ENCODE data around the gene TARS2. TPM values are rescaled to one million over a fixed set of nuclear protein-coding genes. Genes with fewer than 3 reads are reported as not detected.

Gene TARS2
- 10 to 100 TPM; 15.0 to 26.7 (median 18.4) TPM for total RNA-seq

DNA sequence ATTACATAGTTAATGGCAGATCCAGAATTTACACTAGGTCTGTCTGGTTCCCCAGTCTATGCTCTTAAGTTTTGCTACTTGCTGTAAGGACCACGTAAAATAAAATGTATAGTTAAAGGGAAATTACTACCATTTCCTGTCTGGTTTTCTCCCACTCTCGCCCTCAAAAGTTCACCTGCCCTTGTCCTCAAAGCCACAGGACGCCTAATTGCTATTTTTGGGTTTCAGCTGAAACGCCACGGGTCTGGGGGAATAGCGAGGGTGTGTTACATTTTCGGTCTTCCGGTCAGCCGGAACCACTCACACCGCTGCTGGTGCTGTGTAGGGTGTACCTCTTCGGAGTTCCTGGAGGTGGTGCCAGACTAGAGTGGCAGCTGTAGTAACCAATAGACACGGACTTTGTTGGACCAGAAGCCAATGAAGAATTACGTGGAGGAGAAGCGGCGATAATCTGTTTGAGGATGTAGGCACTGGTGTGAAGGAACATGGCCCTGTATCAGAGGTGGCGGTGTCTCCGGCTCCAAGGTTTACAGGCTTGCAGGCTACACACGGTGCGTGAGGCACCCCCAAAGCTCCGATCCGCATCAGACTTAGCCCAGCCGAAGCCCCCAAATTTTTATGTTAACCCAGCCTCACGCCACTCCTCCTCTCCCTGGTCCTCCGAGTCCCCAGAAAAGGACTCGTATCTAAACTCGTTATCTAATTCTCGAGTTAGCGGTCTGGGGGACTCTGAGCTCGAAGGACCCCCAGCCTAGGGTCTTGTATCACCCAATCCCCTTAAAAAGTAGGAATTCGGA is at the start of gene TARS2:
Gene TARS2, plus strand, starts transcription at position 454 of the 797 bp plus-strand sequence. Its CDS starts 32 bp downstream, at position 486.
- DNase-seq (peak; percentile 96 to 97), ATAC-seq (peak; percentile 100)
- H3K27ac ChIP-seq: peak within 1 kb of the TSS; percentile 86 to 94 (median 88)
- no peaks in the 10 kb centered on the region for H3K27me3 ChIP-seq
- peak within 1 kb of the TSS; percentile 79 to 96 (median 88) for H3K4me3 ChIP-seq
- TF ChIP-seq POLR2A (IDR thresholded peaks at IDR 0.05) (peak; percentile 35 to 43), CTCF (IDR thresholded peaks at IDR 0.05 in 4 of 5, conservative IDR thresholded peaks at IDR 0.05 in 1 of 5) (peak in 4 of 5 experiments; percentile 45 to 49 (median 48))
- no peaks in the 10 kb centered on the region for H3K9me3 ChIP-seq
- in situ Hi-C loops (cut with MboI; ENCODE audit: low sequenced_read_pairs in 4 of 4) (no loop called here), intact Hi-C loops (cut with DNase I; ENCODE audit: low total_unique reads) (loop anchor here (2.0 to 5.0 kb wide), 3 partner anchors 28 to 140 kb away; partner anchors contain the start of genes ENSA and FALEC)
- peaks cover 12 to 13% of the 10 kb centered on the region in 2 donors for H3K4me1 ChIP-seq
- H3K36me3 ChIP-seq: peaks cover 0 to 28% of the 10 kb centered on the region in 2 donors

DNA sequence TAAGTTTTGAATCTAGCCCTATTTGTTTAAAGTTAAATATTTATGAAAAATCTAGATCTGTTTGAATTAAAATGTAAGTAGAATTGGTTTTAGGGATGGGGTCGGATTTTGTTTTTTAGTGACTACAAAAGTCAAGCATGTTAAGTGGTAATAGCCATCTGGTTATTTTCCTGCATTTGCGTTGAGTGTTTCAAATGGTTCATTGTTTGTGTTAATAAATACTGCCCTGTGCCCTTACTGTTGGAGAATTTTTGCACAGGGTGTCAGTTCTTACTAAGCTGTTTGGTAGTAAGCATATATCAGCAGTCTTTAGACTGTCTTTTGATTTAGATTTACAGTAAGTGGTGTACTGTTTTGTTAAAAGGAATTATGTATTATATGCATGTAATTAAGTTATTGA is 46.1 kb upstream of the TARS2 start:
- in situ Hi-C loops (cut with MboI; ENCODE audit: low sequenced_read_pairs in 4 of 4) (no loop called here), intact Hi-C loops (cut with DNase I; ENCODE audit: low total_unique reads) (no loop called here)
- H3K9me3 ChIP-seq: no peaks in the 10 kb centered on the region
- no peak overlapping the region for H3K27ac ChIP-seq
- H3K27me3 ChIP-seq: no peaks in the 10 kb centered on the region
- H3K4me3 ChIP-seq: no peak overlapping the region
- ATAC-seq (no peak), DNase-seq (no peak)
- TF ChIP-seq POLR2A (IDR thresholded peaks at IDR 0.05): no peak
- no peak for TF ChIP-seq CTCF (IDR thresholded peaks at IDR 0.05 in 4 of 5, conservative IDR thresholded peaks at IDR 0.05 in 1 of 5)
- peaks cover 0 to 24% of the 10 kb centered on the region in 2 donors for H3K36me3 ChIP-seq
- no peaks in the 10 kb centered on the region for H3K4me1 ChIP-seq

DNA sequence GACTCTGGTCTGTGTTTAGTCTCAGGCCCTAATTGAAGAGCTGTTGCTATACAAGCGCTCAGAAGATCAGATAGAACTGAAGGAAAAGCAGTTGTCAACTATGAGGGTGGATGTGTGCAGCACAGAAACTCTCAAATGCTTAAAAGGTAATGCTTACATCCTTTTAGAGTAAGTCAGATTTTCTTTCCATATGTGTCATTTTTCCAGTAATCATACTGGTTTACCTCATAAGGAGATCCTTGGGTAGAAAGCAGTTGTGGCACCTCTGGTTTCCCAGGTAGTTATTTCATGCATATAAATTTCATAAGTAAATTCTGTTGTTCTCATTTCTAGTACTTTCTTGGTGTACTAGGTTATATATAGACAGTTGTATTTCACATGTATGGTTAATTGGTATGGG is 43.0 kb upstream of the TARS2 start:
- peaks cover 0 to 42% of the 10 kb centered on the region in 2 donors for H3K36me3 ChIP-seq
- in situ Hi-C loops (cut with MboI; ENCODE audit: low sequenced_read_pairs in 4 of 4): no loop called here

GRCh38 chr1:150456146-150456647 is 31.0 kb upstream of the TARS2 start:
- Histone ChIP-seq H3K9me3 (no peaks in the 10 kb centered on the region), H3K36me3 (peaks cover 0 to 56% of the 10 kb centered on the region in 2 donors), H3K4me3 (no peak overlapping the region), H3K27ac (no peak overlapping the region), H3K4me1 (peaks cover 8% of the 10 kb centered on the region in 2 donors), H3K27me3 (no peaks in the 10 kb centered on the region)
- TF ChIP-seq POLR2A (IDR thresholded peaks at IDR 0.05) (no peak), CTCF (IDR thresholded peaks at IDR 0.05 in 4 of 5, conservative IDR thresholded peaks at IDR 0.05 in 1 of 5) (no peak)
- in situ Hi-C loops (cut with MboI; ENCODE audit: low sequenced_read_pairs in 4 of 4): no loop called here
- intact Hi-C loops (cut with DNase I; ENCODE audit: low total_unique reads): no loop called here
- ATAC-seq (no peak), DNase-seq (no peak)

More for the DNA sequence above, 43.0 kb upstream of the TARS2 start:
- Histone ChIP-seq H3K4me3 (no peak overlapping the region), H3K27me3 (no peaks in the 10 kb centered on the region), H3K27ac (no peak overlapping the region), H3K9me3 (no peaks in the 10 kb centered on the region), H3K4me1 (no peaks in the 10 kb centered on the region)
- intact Hi-C loops (cut with DNase I; ENCODE audit: low total_unique reads): no loop called here
- TF ChIP-seq POLR2A (IDR thresholded peaks at IDR 0.05) (no peak), CTCF (IDR thresholded peaks at IDR 0.05 in 4 of 5, conservative IDR thresholded peaks at IDR 0.05 in 1 of 5) (no peak)
- DNase-seq (no peak), ATAC-seq (no peak)
